ENCODE data around the gene FCN1.
"Not testable (repeated sequence)": the region's sequence is repeated elsewhere in the genome, so short reads cannot be mapped to it uniquely, and the experiment has no call there.

Gene FCN1

DNA sequence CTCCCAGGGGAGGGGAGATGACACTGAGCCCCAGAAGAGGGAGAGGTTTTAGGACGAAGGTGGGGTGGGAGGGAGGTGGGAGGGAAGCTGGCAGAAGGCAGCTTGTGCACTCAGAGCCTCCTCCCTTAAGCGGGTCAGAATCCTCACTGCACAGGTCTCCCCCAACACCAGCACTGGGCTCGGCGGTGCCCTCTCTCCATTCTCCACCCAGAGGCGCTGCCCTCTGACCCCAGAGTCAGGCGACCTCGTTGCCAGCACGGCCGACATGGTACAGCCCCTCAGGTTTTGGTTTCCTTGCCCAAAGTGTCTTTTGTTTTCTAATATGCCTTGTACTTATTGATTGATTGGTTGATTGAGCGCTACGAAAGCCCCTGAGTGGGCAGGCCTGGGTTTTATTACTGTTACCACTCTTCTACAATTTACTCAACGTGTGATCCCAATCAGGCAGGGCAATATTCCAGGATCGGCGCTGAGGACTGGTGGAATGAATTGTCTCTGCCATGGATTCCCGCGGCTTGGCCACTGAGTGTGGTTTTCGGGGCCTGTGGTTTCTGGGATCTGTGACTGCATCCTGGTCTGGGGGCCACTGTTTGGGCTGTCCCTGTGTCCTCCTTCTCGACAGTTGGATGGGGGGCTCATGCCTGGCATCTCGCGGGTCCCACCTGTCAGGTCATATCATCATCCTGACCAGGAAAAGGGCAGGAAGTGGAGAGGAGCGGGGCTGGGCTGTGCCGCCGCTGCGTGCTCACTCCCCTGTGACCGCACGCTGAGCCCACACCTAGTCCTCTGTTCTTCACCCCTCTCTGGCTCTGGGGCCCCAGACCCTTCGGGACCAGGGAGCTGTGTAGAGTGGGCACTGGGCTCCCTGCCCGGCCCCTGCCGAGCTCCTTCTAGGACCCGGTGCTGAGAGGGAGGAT is 46.7 kb downstream of the FCN1 start:
- DNase-seq, result no peak

- DNase-seq, result no peak
Measured at GRCh38 chr9:134870301-134870694, 47.4 kb downstream of the FCN1 start.

GRCh38 chr9:134869554-134870300 is 48.0 kb downstream of the FCN1 start:
- DNase-seq, result no peak

DNA sequence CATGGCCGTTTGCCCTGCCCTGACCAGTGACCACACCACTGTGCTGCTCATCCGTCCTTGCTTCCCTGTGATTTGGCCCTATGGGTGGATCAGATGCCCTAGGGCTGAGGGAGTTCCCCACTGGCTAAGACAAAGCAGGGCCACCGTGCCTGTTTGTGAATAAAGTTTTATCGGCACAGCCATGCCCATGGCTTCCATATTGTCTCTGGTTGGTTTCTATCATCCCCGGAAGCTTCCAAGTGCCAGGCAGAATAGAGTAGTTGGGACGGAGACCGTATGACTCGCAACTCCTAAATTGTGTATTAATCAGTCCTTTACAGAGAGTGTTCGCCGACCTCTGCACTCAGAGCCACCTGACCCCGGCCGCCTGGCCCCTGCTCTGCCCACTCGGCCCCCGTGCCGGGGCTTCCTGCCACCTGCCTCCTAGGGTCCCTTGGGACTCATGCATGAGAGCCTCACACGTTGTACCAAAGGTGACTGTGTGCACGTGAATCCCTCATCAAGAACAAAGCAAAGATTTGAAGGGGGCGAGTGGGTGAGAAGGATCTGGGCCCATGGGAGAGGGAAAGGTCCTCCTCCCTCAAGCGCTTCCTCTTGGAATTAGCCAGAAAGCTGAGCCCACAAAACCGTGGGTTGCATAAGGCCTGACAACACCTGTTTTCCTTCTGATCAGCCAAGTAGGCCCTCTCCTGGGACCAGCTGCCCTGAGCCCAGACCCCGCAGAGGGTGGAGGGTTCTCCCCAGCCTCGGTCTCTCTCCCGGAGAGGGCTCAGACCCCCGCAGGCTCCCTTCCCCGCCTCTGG is 48.8 kb downstream of the FCN1 start:
- no peak for DNase-seq

- DNase-seq, result no peak
Measured at GRCh38 chr9:134867917-134868750, 49.6 kb downstream of the FCN1 start.

GRCh38 chr9:134864821-134865190 is 52.9 kb downstream of the FCN1 start:
- no peak for DNase-seq

GRCh38 chr9:134863941-134864820 is 53.5 kb downstream of the FCN1 start:
- no peak for DNase-seq

- DNase-seq, result no peak
Measured at GRCh38 chr9:134863306-134863902, 54.3 kb downstream of the FCN1 start.

DNA sequence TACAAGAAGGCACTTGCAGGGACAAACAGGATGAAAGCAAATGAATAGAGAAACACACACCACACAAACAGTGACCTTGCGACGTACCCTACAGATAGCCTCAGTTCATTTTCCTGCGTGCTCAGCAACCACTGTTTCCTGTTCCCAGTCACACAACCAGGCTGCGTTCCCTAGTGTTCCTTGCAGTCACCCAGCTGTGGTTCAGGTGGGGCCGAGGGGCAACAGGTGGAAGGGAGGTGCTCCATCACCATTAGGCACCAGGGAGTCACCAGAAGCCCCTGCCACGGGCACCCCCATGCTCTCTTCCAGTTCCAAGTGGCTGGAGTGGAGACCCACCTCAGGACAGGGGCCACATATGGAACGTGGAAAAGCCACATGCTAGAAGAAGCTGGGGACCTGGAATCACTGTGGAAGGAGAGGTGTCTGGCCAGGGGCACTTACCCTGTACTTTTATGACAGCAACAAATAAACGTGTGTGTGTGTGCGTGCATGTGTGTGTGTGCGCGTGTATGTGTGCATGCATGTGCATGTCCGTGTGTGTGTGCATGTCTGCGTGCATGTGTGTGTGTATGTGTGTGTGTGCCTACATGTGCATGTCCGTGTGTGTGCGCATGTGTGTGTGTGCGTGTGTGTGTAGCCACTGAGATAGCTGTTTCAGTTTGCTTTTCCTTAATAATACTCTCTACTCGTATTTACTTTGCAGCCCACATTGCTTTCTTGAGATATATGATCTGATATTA is 55.9 kb downstream of the FCN1 start:
- DNase-seq, result no peak

DNA sequence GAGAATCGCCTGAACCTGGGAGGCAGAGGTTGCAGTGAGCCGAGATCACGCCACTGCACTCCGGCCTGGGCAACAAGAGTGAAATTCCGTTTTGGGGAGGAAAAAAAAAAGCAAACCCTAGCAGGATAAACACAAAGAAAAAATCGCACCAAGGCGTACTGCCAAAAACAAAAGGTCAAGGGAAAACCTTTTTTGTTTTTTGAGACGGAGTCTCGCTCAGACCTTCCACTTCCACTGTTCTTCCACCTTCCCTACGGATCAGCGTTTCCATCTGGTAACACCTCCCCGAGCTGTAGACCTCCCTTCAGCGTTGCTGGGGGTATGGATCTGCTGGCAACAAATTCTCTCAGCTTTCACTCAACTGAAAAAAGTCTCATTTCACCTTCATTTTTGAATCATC is 57.2 kb downstream of the FCN1 start:
- DNase-seq, result no peak

DNA sequence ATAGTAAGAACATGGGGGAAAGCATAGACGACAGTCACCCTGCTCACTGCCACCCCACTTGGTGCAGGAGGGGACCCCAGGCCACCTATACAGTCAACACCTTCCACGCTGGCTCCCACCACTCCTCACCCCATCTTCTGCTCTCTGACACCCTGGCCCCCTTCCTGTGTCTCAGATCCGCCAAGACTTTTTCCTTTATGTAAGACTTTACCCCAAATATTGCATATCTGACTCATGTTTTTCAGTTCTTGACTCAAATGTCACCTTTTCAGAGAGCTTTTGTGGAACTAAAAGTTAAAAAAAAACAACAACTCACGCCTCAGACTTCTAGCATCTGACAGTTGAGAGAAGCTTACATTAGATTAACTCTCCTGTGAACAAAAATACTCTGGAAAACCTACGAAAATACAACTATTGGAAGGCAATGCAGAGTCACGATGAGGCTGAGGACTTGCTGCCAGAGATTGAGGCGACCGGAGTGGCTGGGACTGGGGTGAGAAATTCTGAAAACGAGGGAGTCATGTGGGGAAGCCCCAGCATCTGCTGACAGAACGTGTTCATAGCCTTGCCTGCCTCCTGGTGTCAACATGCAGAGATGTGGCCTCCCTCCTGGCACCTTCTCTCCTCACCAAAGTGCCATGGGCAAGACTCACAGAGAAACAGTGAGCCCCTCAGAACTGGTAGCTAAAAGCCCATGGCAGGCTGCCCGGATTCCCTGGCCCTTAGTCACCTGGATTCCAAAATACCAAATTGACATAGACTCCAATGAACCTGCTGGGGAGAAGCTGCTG is 59.5 kb downstream of the FCN1 start:
- no peak for DNase-seq

GRCh38 chr9:134857451-134857850 is 60.3 kb downstream of the FCN1 start:
- DNase-seq, result not testable (repeated sequence)

- DNase-seq, result no peak
Measured at GRCh38 chr9:134855900-134856377, 61.8 kb downstream of the FCN1 start.

All from CD4-positive, alpha-beta T cell treated with Interleukin-1 beta for 1 hour (primary cell).